Left colon (tissue), 2 donors: ENCODE results near the gene CDK8. TPM values are rescaled to one million over a fixed set of nuclear protein-coding genes. Genes with fewer than 3 reads are reported as not detected.
"Not testable (repeated sequence)": the region's sequence is repeated elsewhere in the genome, so short reads cannot be mapped to it uniquely, and the experiment has no call there.

ENCODE experiments used
- ATAC-seq: fragments of 200-7000 bp; cut with Tn5 transposase; one replicate; pipeline ENCODE4 v1.9.1; 2020; ENCODE audit warnings: mild to moderate bottlenecking, moderate library complexity
- DNase-seq, 2 donors: peaks; one replicate each; pipeline ENCODE4 v3.0.0-alpha.2; 2020
- intact Hi-C, 2 donors: fragments of 100-400 bp; cut with DNase I in 1 of 2; cut with micrococcal nuclease in 1 of 2; formaldehyde crosslinking; loops; one replicate each; pipeline versions ENCODE4 v1.11.2 to v1.14.0; 2022; cut with DNase I, micrococcal nuclease
- total RNA-seq, 2 donors: library from RNA; stranded (reverse); fragmentation: NEBNext Ultra II Directional; extraction: Animal tissue kit (Norgen Biotek cat#: 25700); gene quantifications; one replicate each; pipeline ENCODE4 v1.2.1, GENCODE V29; 2021
- donor health status: DM: no; HTN: no; CAD: no.
- donor health status: DM: yes; HTN: yes; CAD: no.

Gene CDK8
- total RNA-seq, 2 donors from 2014 or later = 16.5 to 23.0 TPM

- ATAC-seq = no peak
- intact Hi-C loops = no loop called here
- no peak for DNase-seq
Measured at GRCh38 chr13:26305676-26306075, 51.7 kb downstream of the CDK8 start.

GRCh38 chr13:26307701-26308100 lies 53.8 kb downstream of the CDK8 start:
- intact Hi-C loops = no loop called here
- ATAC-seq = no peak
- DNase-seq = no peak

- intact Hi-C loops = no loop called here
- ATAC-seq (no peak), DNase-seq (no peak)
Measured at GRCh38 chr13:26308250-26308649, 54.3 kb downstream of the CDK8 start.

GRCh38 chr13:26308836-26309235 lies 54.9 kb downstream of the CDK8 start:
- ATAC-seq (no peak), DNase-seq (no peak)
- intact Hi-C loops = no loop called here

- intact Hi-C loops = no loop called here
- ATAC-seq = no peak
- DNase-seq = no peak
Measured at GRCh38 chr13:26310003-26310402, 56.1 kb downstream of the CDK8 start.

- DNase-seq = no peak
- intact Hi-C loops = no loop called here
- no peak for ATAC-seq
Measured at GRCh38 chr13:26310470-26310869, 56.5 kb downstream of the CDK8 start.

GRCh38 chr13:26312019-26312418 lies 58.1 kb downstream of the CDK8 start:
- ATAC-seq, intact Hi-C loops, DNase-seq: not testable (repeated sequence)

- not testable (repeated sequence) for ATAC-seq, DNase-seq
Measured at GRCh38 chr13:26316095-26316494, 62.2 kb downstream of the CDK8 start.

GRCh38 chr13:26320766-26321165 lies 66.8 kb downstream of the CDK8 start:
- no peak for ATAC-seq
- DNase-seq = no peak
- intact Hi-C loops = no loop called here

More at GRCh38 chr13:26316095-26316494, 62.2 kb downstream of the CDK8 start:
- intact Hi-C loops = not testable (repeated sequence)

- ATAC-seq (no peak), DNase-seq (no peak)
- intact Hi-C loops = no loop called here
Measured at GRCh38 chr13:26323127-26323526, 69.2 kb downstream of the CDK8 start.

GRCh38 chr13:26323764-26324163 lies 69.8 kb downstream of the CDK8 start:
- no peak for ATAC-seq
- intact Hi-C loops = no loop called here
- DNase-seq = no peak

GRCh38 chr13:26324294-26324693 lies 70.4 kb downstream of the CDK8 start:
- DNase-seq (no peak), ATAC-seq (no peak)
- intact Hi-C loops = no loop called here

- no peak for ATAC-seq
- DNase-seq = no peak
- intact Hi-C loops = no loop called here
Measured at GRCh38 chr13:26324867-26325266, 70.9 kb downstream of the CDK8 start.

- intact Hi-C loops = no loop called here
- ATAC-seq (no peak), DNase-seq (no peak)
Measured at GRCh38 chr13:26325876-26326275, 71.9 kb downstream of the CDK8 start.

- intact Hi-C loops = no loop called here
- DNase-seq (no peak), ATAC-seq (no peak)
Measured at GRCh38 chr13:26326562-26326961, 72.6 kb downstream of the CDK8 start.

GRCh38 chr13:26327940-26328725 lies 74.2 kb downstream of the CDK8 start:
- peak; percentile 77 for ATAC-seq
- no peak for DNase-seq
- intact Hi-C loops = no loop called here

GRCh38 chr13:26335158-26335557 lies 81.2 kb downstream of the CDK8 start:
- ATAC-seq (no peak), DNase-seq (no peak)
- intact Hi-C loops = no loop called here

- intact Hi-C loops = no loop called here
Measured at GRCh38 chr13:26340807-26341206, 86.9 kb downstream of the CDK8 start.

GRCh38 chr13:26342898-26343297 lies 89.0 kb downstream of the CDK8 start:
- DNase-seq (no peak), ATAC-seq (no peak)

More at GRCh38 chr13:26340807-26341206, 86.9 kb downstream of the CDK8 start:
- ATAC-seq = no peak
- no peak for DNase-seq

GRCh38 chr13:26343816-26344215 lies 89.9 kb downstream of the CDK8 start:
- ATAC-seq (no peak), DNase-seq (no peak)
- intact Hi-C loops = no loop called here

More at GRCh38 chr13:26342898-26343297, 89.0 kb downstream of the CDK8 start:
- intact Hi-C loops = no loop called here

GRCh38 chr13:26344980-26345379 lies 91.1 kb downstream of the CDK8 start:
- intact Hi-C loops = no loop called here
- no peak for DNase-seq

More at GRCh38 chr13:26344980-26345379, 91.1 kb downstream of the CDK8 start:
- ATAC-seq = no peak
